A549 (cell line): Measurements from ENCODE around the gene JAGN1. TPM values are rescaled to one million over a fixed set of nuclear protein-coding genes. Genes with fewer than 3 reads are reported as not detected.

ENCODE experiments used
- ATAC-seq, 2 experiments: fragments of 200-7000 bp in 1 of 2; fragments of >200 bp in 1 of 2; cut with Nextera tagmentation in 1 of 2; cut with Tn5 transposase in 1 of 2; 3 replicates each; pipeline versions ENCODE4 v1.8.0 to v1.9.1; 2018 to 2020; ENCODE audit warnings: mild to moderate bottlenecking in 1 of 2, moderate library complexity in 1 of 2
- CTCF ChIA-PET: fragments of 300-600 bp; sonication (Branson Sonifier 250); formaldehyde crosslinking; extraction: SDS; loops from one replicate; lab custom pipeline; 2021; ENCODE audit warnings: antibody characterized with exemption, inconsistent platforms; lab: Yijun Ruan, JAX
- POLR2A ChIA-PET: fragments of 350-600 bp; formaldehyde crosslinking; extraction: SDS; loops from one replicate; lab custom pipeline; 2021; ENCODE audit warnings: antibody characterized with exemption, inconsistent platforms; lab: Yijun Ruan, JAX
- DNase-seq, 2 experiments: peaks; one replicate each; pipeline versions ENCODE4 v3.0.0 to v3.0.0-alpha.2; 2011 to 2016; ENCODE audit warnings: low read depth in 1 of 2, low spot score in 1 of 2
- FAIRE-seq: peaks from 2 replicates; lab custom pipeline; 2011; peaks lifted over from hg19 to GRCh38; lab: Jason Lieb, UNC
- H3K27ac ChIP-seq, 2 experiments: fragments of >200 bp; sonication (Bioruptor Twin); formaldehyde crosslinking; 3 replicates each; pipeline ENCODE4 v1.5.1; 2016 to 2017
- H3K4me1 ChIP-seq: fragments of >200 bp; sonication (Bioruptor Twin); formaldehyde crosslinking; 3 replicates; pipeline ENCODE4 v1.6.1; 2016
- H3K4me2 ChIP-seq: fragments of >200 bp; sonication (Bioruptor Twin); formaldehyde crosslinking; 3 replicates; pipeline ENCODE4 v1.6.1; 2016
- H3K4me3 ChIP-seq: fragments of >200 bp; sonication (Bioruptor Twin); formaldehyde crosslinking; 3 replicates; pipeline ENCODE4 v1.5.1; 2016
- H3K9me3 ChIP-seq: fragments of >200 bp; sonication (Bioruptor Twin); formaldehyde crosslinking; 3 replicates; pipeline ENCODE4 v1.6.1; 2016
- CEBPB ChIP-seq, 2 experiments: fragments of >200 bp in 1 of 2; sonication (Bioruptor Twin) in 1 of 2; formaldehyde crosslinking in 1 of 2; IDR thresholded peaks; 2 replicates each; pipeline ENCODE4 v1.6.1; 2012 to 2016
- EHF ChIP-seq: fragments of 250-450 bp; sonication (Bioruptor Pico); IDR thresholded peaks from 2 replicates; pipeline ENCODE4 v1.5.0; 2020; ENCODE audit warnings: mild to moderate bottlenecking
- EHMT2 ChIP-seq: fragments of 200-600 bp; sonication (generic); IDR thresholded peaks from 2 replicates; pipeline ENCODE4 v1.6.1; 2016; ENCODE audit warnings: antibody characterized with exemption, low read depth, mild to moderate bottlenecking, moderate library complexity
- ESRRA ChIP-seq: fragments of 150-350 bp; IDR thresholded peaks from 2 replicates; pipeline ENCODE4 v1.6.1; 2014; ENCODE audit warnings: mild to moderate bottlenecking, low read length, borderline replicate concordance
- FOSL2 ChIP-seq, 2 experiments: fragments of 450-650 bp in 1 of 2; fragments of >200 bp in 1 of 2; sonication (Bioruptor Twin) in 1 of 2; formaldehyde crosslinking; IDR thresholded peaks; 2 replicates each; pipeline versions ENCODE4 v1.5.0 to v1.6.1; 2016 to 2020; ENCODE audit warnings: mild to moderate bottlenecking in 1 of 2, moderate library complexity in 1 of 2
- FOXS1 ChIP-seq: fragments of 250-450 bp; sonication (Bioruptor Pico); IDR thresholded peaks from 2 replicates; pipeline ENCODE4 v1.5.0; 2020; ENCODE audit warnings: mild to moderate bottlenecking, moderate library complexity
- HOXB13 ChIP-seq: fragments of 250-450 bp; sonication (Bioruptor Pico); IDR thresholded peaks from 2 replicates; pipeline ENCODE4 v1.5.0; 2020; ENCODE audit warnings: low read depth, mild to moderate bottlenecking, moderate library complexity
- JUNB ChIP-seq: fragments of >200 bp; sonication (Bioruptor Twin); formaldehyde crosslinking; IDR thresholded peaks from 2 replicates; pipeline ENCODE4 v1.6.1; 2016
- KDM1A ChIP-seq: fragments of 200-600 bp; sonication (generic); IDR thresholded peaks from 2 replicates; pipeline ENCODE4 v1.6.1; 2016; ENCODE audit warnings: low read depth, mild to moderate bottlenecking
- MAFK ChIP-seq: fragments of 450-650 bp; IDR thresholded peaks from 2 replicates; pipeline ENCODE4 v1.6.1; 2014; ENCODE audit not compliant: partially characterized antibody
- MAZ ChIP-seq: fragments of 150-350 bp; IDR thresholded peaks from 2 replicates; pipeline ENCODE4 v1.6.1; 2014; ENCODE audit warnings: antibody characterized with exemption, low read depth, low read length, borderline replicate concordance
- MYC ChIP-seq: IDR thresholded peaks from 2 replicates; pipeline ENCODE4 v1.6.1; 2012; ENCODE audit warnings: mild to moderate bottlenecking, inconsistent platforms, low read length, improper control_type of control experiment, borderline replicate concordance
- NFE2L2 ChIP-seq: fragments of 150-350 bp; conservative IDR thresholded peaks from 2 replicates; pipeline ENCODE4 v1.6.1; 2014; ENCODE audit warnings: low read length
- NPAS2 ChIP-seq: fragments of 250-450 bp; sonication (Bioruptor Pico); IDR thresholded peaks from 2 replicates; pipeline ENCODE4 v1.8.0; 2022; ENCODE audit warnings: mild to moderate bottlenecking, moderate library complexity, borderline replicate concordance
- PHF8 ChIP-seq: fragments of 200-600 bp; sonication (generic); IDR thresholded peaks from 2 replicates; pipeline ENCODE4 v1.6.1; 2016; ENCODE audit warnings: low read depth, mild to moderate bottlenecking, antibody characterized with exemption, moderate library complexity, borderline replicate concordance
- RCOR1 ChIP-seq: fragments of 150-350 bp; IDR thresholded peaks from 2 replicates; pipeline ENCODE4 v1.6.1; 2014; ENCODE audit warnings: antibody characterized with exemption, low read length, low read depth
- RFX5 ChIP-seq: fragments of 450-650 bp; IDR thresholded peaks from 2 replicates; pipeline ENCODE4 v1.7.1; 2014; ENCODE audit warnings: antibody characterized with exemption, mild to moderate bottlenecking, moderate library complexity
- RNF2 ChIP-seq: fragments of 200-600 bp; sonication (generic); IDR thresholded peaks from 2 replicates; pipeline ENCODE4 v1.6.1; 2016; ENCODE audit warnings: low read depth, mild to moderate bottlenecking, antibody characterized with exemption, moderate library complexity, borderline replicate concordance
- SREBF2 ChIP-seq: fragments of 450-650 bp; IDR thresholded peaks from 2 replicates; pipeline ENCODE4 v1.6.1; 2014; ENCODE audit warnings: mild to moderate bottlenecking, moderate library complexity
- TFCP2L1 ChIP-seq: fragments of 250-450 bp; sonication (Bioruptor Pico); IDR thresholded peaks from 2 replicates; pipeline ENCODE4 v1.5.0; 2021; ENCODE audit warnings: mild to moderate bottlenecking
- ZSCAN20 ChIP-seq: fragments of 250-450 bp; sonication (Bioruptor Pico); IDR thresholded peaks from 2 replicates; pipeline ENCODE4 v1.8.0; 2022; ENCODE audit warnings: mild to moderate bottlenecking, moderate library complexity
- WGBS: methylation state at CpG from one replicate; pipeline ENCODE4 v1.1.6; 2017; ENCODE audit errors: missing lambda C conversion rate; 5-methylcytosine and 5-hydroxymethylcytosine counted together
- polyA plus RNA-seq, 4 experiments: library from polyadenylated mRNA; depleted of rRNA in 3 of 4; stranded (reverse); fragments of >200 nt; fragmentation: RNase III in 1 of 4; extraction: RNeasy Plus Mini Kit Qiagen cat#74134 plus additional on column Dnase treatment in 1 of 4; gene quantifications; 2 replicates in 3 of 4; 3 replicates in 1 of 4; pipeline ENCODE4 v1.2.3, GENCODE V29; 2011 to 2017
- TF ChIP-seq, protein P1 (sequence below): IDR thresholded peaks from 2 replicates; pipeline ENCODE4 v1.6.1; 2012; ENCODE audit warnings: low read depth, borderline replicate concordance
- TF ChIP-seq, protein P2 (sequence below): IDR thresholded peaks from 2 replicates; pipeline ENCODE4 v1.6.1; 2012
- TF ChIP-seq, protein P3 (sequence below): fragments of 450-650 bp; IDR thresholded peaks from 2 replicates; pipeline ENCODE4 v1.6.1; 2014; ENCODE audit warnings: antibody characterized with exemption
- TF ChIP-seq, protein P4 (sequence below): IDR thresholded peaks from 2 replicates; pipeline ENCODE4 v1.6.1; 2012
- TF ChIP-seq, protein P5 (sequence below): fragments of 150-350 bp; IDR thresholded peaks from 2 replicates; pipeline ENCODE4 v1.6.1; 2014; ENCODE audit warnings: low read depth, mild to moderate bottlenecking, low read length

Gene JAGN1
- polyA plus RNA-seq, 2 of the 4 experiments (the other 2 are of a cell fraction), result 48.6 to 63.2 TPM

DNA sequence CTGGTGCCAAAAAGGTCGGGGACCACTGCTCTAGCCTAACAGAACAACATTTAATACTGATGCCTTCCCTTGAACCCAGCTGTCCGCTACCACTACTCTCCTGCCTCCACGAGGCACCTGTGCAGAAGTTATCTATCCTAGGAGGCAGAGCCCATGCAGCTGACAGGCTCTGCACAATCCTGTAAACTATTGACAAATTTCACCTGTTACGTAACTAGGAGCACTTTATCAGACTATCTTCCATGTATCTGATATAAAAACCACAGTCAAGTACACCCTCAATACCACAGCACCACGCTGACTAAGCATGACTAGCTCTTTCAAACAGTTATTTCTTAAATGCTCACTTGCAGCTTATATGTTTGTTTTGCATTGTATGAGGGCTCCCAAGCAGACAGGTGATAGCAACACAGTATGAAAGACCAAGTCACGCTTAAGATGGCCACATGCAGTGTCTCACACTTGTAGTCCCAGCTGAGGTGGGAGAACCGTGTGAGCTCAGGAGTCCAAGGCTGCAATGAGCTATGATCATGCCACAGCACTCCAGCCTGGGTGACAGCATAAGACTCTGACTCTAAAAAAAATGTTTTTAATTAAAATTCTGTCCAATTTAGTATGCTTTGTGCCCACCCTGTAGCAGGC lies 22.0 kb downstream of the JAGN1 start:
- H3K4me3 ChIP-seq, result no peak overlapping the region
- peak overlapping the region in 1 of 2 experiments; percentile 55; a peak in 4 of 6 replicates for H3K27ac ChIP-seq
- WGBS, result 59% methylated on average over 7 of the region's 7 CpGs
- ChIA-PET POLR2A (interaction anchor here (0.8 to 1.4 kb wide), 6 partner anchors 12 to 68 kb away, joined by 3 to 5 read pairs (median 4); partner anchors contain the start of genes CRELD1 and RPUSD3), CTCF (interaction anchor here (0.6 to 11.4 kb wide), 10 partner anchors 8 to 196 kb away, joined by 3 to 73 read pairs (median 5); partner anchors contain the start of genes CRELD1 and IL17RE)
- peaks cover 40% of the 10 kb centered on the region for H3K4me1 ChIP-seq
- FAIRE-seq (no peak), ATAC-seq (no peak), DNase-seq (peak in 1 of 2 experiments; percentile 39)
- H3K4me2 ChIP-seq, result peak overlapping the region; percentile 40
- no peaks in the 10 kb centered on the region for H3K9me3 ChIP-seq
- TF ChIP-seq, protein P1, sequence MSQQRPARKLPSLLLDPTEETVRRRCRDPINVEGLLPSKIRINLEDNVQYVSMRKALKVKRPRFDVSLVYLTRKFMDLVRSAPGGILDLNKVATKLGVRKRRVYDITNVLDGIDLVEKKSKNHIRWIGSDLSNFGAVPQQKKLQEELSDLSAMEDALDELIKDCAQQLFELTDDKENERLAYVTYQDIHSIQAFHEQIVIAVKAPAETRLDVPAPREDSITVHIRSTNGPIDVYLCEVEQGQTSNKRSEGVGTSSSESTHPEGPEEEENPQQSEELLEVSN, result no peak
- TF ChIP-seq TFCP2L1 (CRISPR knock-in tag), result no peak
- TF ChIP-seq MYC, result no peak
- peak; percentile 9 to 55; a peak in 1 of 4 replicates for TF ChIP-seq CEBPB (IDR thresholded peaks at IDR 0.05)
- no peak for TF ChIP-seq ESRRA
- no peak for TF ChIP-seq NPAS2 (CRISPR knock-in tag)
- TF ChIP-seq, protein P2, sequence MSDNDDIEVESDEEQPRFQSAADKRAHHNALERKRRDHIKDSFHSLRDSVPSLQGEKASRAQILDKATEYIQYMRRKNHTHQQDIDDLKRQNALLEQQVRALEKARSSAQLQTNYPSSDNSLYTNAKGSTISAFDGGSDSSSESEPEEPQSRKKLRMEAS, result no peak
- TF ChIP-seq JUNB, result 0 out of 2 replicates have a peak, but pooled peaks have one; percentile 12
- TF ChIP-seq EHMT2, result no peak
- TF ChIP-seq KDM1A, result no peak
- TF ChIP-seq FOXS1 (CRISPR knock-in tag), result no peak
- no peak for TF ChIP-seq FOSL2 (IDR thresholded peaks at IDR 0.05)
- TF ChIP-seq FOSL2 (CRISPR knock-in tag; IDR thresholded peaks at IDR 0.05), result no peak
- TF ChIP-seq ZSCAN20, result no peak
- TF ChIP-seq, protein P3, sequence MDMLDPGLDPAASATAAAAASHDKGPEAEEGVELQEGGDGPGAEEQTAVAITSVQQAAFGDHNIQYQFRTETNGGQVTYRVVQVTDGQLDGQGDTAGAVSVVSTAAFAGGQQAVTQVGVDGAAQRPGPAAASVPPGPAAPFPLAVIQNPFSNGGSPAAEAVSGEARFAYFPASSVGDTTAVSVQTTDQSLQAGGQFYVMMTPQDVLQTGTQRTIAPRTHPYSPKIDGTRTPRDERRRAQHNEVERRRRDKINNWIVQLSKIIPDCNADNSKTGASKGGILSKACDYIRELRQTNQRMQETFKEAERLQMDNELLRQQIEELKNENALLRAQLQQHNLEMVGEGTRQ, result no peak
- TF ChIP-seq MAZ, result no peak
- peak; percentile 71 for TF ChIP-seq MAFK
- TF ChIP-seq NFE2L2, result peak; percentile 53; the same call in 1 of the 2 replicates

DNA sequence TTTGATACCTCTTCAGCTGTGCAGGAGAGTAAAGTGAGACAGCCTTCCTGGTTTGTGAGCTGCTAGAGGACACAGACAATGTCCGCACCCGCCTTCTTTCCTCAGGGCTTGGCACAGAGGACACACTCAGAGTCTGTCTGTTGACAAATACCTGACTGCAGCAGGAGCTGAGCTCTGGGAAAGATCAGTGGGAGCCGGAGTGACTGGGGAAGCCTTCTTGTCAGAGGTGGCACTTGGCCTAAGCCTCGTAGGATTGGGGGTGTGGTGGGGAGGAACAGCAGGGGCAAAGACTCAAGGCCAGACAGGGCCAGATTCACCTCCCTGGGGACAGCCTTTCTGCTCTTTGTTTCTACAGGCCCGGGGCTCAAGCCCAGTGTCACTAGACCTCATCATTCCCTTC lies 23.2 kb downstream of the JAGN1 start:
- POLR2A ChIA-PET, result interaction anchor here (1.3 to 1.4 kb wide), 2 partner anchors 16 to 33 kb away, joined by 5 read pairs; no protein-coding TSS in a partner anchor
- Histone ChIP-seq H3K4me2 (no peak overlapping the region), H3K27ac (peak overlapping the region; percentile 4 to 89; a peak in 1 of 6 replicates), H3K4me1 (peaks cover 40% of the 10 kb centered on the region), H3K9me3 (no peaks in the 10 kb centered on the region), H3K4me3 (no peak overlapping the region)
- TF ChIP-seq FOSL2 (IDR thresholded peaks at IDR 0.05), result no peak
- TF ChIP-seq FOSL2 (CRISPR knock-in tag; IDR thresholded peaks at IDR 0.05), result no peak
- TF ChIP-seq JUNB, result no peak
- TF ChIP-seq, protein P4, sequence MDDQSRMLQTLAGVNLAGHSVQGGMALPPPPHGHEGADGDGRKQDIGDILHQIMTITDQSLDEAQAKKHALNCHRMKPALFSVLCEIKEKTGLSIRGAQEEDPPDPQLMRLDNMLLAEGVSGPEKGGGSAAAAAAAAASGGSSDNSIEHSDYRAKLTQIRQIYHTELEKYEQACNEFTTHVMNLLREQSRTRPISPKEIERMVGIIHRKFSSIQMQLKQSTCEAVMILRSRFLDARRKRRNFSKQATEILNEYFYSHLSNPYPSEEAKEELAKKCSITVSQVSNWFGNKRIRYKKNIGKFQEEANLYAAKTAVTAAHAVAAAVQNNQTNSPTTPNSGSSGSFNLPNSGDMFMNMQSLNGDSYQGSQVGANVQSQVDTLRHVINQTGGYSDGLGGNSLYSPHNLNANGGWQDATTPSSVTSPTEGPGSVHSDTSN, result no peak
- TF ChIP-seq RFX5, result no peak
- TF ChIP-seq PHF8, result no peak
- no peak for TF ChIP-seq EHF (CRISPR knock-in tag)
- TF ChIP-seq RCOR1, result no peak
- no peak for TF ChIP-seq RNF2
- no peak for TF ChIP-seq SREBF2
- TF ChIP-seq HOXB13 (CRISPR knock-in tag), result no peak
- TF ChIP-seq, protein P5, sequence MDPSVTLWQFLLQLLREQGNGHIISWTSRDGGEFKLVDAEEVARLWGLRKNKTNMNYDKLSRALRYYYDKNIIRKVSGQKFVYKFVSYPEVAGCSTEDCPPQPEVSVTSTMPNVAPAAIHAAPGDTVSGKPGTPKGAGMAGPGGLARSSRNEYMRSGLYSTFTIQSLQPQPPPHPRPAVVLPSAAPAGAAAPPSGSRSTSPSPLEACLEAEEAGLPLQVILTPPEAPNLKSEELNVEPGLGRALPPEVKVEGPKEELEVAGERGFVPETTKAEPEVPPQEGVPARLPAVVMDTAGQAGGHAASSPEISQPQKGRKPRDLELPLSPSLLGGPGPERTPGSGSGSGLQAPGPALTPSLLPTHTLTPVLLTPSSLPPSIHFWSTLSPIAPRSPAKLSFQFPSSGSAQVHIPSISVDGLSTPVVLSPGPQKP, result no peak
- CTCF ChIA-PET, result interaction anchor here (0.6 to 11.4 kb wide), 12 partner anchors 11 to 562 kb away, joined by 3 to 73 read pairs (median 5); partner anchors contain the start of genes CRELD1 and IL17RE
- FAIRE-seq, result no peak
- DNase-seq, result no peak
- no peak for ATAC-seq
- 70% methylated on average over 5 of the region's 5 CpGs for WGBS
